ENCODE measurements around the gene MPZL3. TPM values are rescaled to one million over a fixed set of nuclear protein-coding genes. Genes with fewer than 3 reads are reported as not detected.

Gene MPZL3
- total and polyA plus RNA-seq, 2 experiments from 2014 or later: 10.2 to 20.6 TPM

GRCh38 chr11:118283756-118284350 is 31.7 kb upstream of the MPZL3 start:
- TF ChIP-seq EZH2 (IDR thresholded peaks at IDR 0.05; ENCODE audit: borderline replicate concordance): no peak
- no peak for TF ChIP-seq CTCF (IDR thresholded peaks at IDR 0.05; ENCODE audit: poor library complexity)
- TF ChIP-seq EZH2phosphoT487 (IDR thresholded peaks at IDR 0.05; ENCODE audit: low read depth, severe bottlenecking, unreplicated experiment): no peak
- Histone ChIP-seq H3K27me3 (no peaks in the 10 kb centered on the region), H3K4me1 (ENCODE audit: insufficient read depth) (peaks cover 12% of the 10 kb centered on the region), H3K4me2 (no peak overlapping the region), H3K36me3 (replicated peaks; ENCODE audit: insufficient read depth, low read depth) (no peaks in the 10 kb centered on the region), H3K9me2 (replicated peaks; ENCODE audit: insufficient read depth) (no peaks in the 10 kb centered on the region), H2AFZ (no peak overlapping the region), H4K20me1 (ENCODE audit: insufficient read depth, poor library complexity, severe bottlenecking) (no peaks in the 10 kb centered on the region), H3K4me3 (no peak overlapping the region), H3K27ac (peak overlapping the region; percentile 26), H3K9me3 (ENCODE audit: low read depth) (no peaks in the 10 kb centered on the region), H3K79me2 (no peaks in the 10 kb centered on the region)
- 77% methylated on average over 4 of the region's 4 CpGs for WGBS (ENCODE audit: low lambda C conversion rate, missing lambda C conversion rate)
- DNase-seq (ENCODE audit: low spot score): no peak

DNA sequence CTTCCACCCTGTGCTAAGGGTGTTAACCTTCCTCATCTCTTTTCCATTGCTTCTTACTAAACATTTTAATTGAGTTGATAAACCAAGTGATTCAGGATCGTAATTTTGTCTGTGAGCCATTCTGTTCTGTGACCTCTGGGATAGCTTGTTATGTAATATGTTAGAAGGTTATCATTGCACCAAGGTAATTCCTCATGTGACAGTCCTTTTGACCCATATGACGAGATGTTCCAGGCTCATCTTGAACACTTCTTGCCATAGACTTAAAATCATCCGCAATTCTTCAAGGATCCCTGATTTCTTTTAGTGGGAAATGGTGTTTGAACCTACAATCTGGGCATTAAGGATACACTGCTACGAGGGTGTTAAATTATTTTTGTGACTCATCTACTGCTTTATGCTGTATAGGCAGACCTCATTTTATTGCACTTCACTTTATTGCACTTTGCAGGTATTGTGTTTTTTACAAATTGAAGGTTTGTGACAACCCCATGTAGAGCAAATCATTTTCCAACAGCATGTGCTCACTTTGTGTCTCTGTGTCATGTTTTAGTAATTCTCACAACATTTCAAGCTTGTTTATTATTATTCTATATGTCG is 31.0 kb upstream of the MPZL3 start:
- Histone ChIP-seq H3K9me3 (ENCODE audit: low read depth) (no peaks in the 10 kb centered on the region), H3K27me3 (no peaks in the 10 kb centered on the region), H2AFZ (no peak overlapping the region), H3K4me2 (no peak overlapping the region), H3K9me2 (replicated peaks; ENCODE audit: insufficient read depth) (no peaks in the 10 kb centered on the region), H3K36me3 (replicated peaks; ENCODE audit: insufficient read depth, low read depth) (no peaks in the 10 kb centered on the region), H3K27ac (peak overlapping the region; percentile 26), H3K4me1 (ENCODE audit: insufficient read depth) (peaks cover 12% of the 10 kb centered on the region), H4K20me1 (ENCODE audit: insufficient read depth, poor library complexity, severe bottlenecking) (no peaks in the 10 kb centered on the region), H3K79me2 (no peaks in the 10 kb centered on the region), H3K4me3 (no peak overlapping the region)
- WGBS (ENCODE audit: low lambda C conversion rate, missing lambda C conversion rate): 78% methylated on average over 5 of the region's 5 CpGs
- DNase-seq (ENCODE audit: low spot score): no peak
- no peak for TF ChIP-seq EZH2phosphoT487 (IDR thresholded peaks at IDR 0.05; ENCODE audit: low read depth, severe bottlenecking, unreplicated experiment)
- TF ChIP-seq EZH2 (IDR thresholded peaks at IDR 0.05; ENCODE audit: borderline replicate concordance): no peak
- TF ChIP-seq CTCF (IDR thresholded peaks at IDR 0.05; ENCODE audit: poor library complexity): no peak

- no peaks in the 10 kb centered on the region for H3K9me3 ChIP-seq (ENCODE audit: low read depth)
- H4K20me1 ChIP-seq (ENCODE audit: insufficient read depth, poor library complexity, severe bottlenecking): no peaks in the 10 kb centered on the region
- H3K4me3 ChIP-seq: no peak overlapping the region
- H3K4me1 ChIP-seq (ENCODE audit: insufficient read depth): peaks cover 8% of the 10 kb centered on the region
- H3K27me3 ChIP-seq: no peaks in the 10 kb centered on the region
- no peaks in the 10 kb centered on the region for H3K36me3 ChIP-seq (replicated peaks; ENCODE audit: insufficient read depth, low read depth)
- no peak for DNase-seq (ENCODE audit: low spot score)
- no peak overlapping the region for H3K4me2 ChIP-seq
- no peaks in the 10 kb centered on the region for H3K9me2 ChIP-seq (replicated peaks; ENCODE audit: insufficient read depth)
- 72% methylated on average over 6 of the region's 6 CpGs for WGBS (ENCODE audit: low lambda C conversion rate, missing lambda C conversion rate)
- H3K79me2 ChIP-seq: no peaks in the 10 kb centered on the region
- no peak overlapping the region for H3K27ac ChIP-seq
- no peak overlapping the region for H2AFZ ChIP-seq
- TF ChIP-seq EZH2phosphoT487 (IDR thresholded peaks at IDR 0.05; ENCODE audit: low read depth, severe bottlenecking, unreplicated experiment): no peak
- TF ChIP-seq EZH2 (IDR thresholded peaks at IDR 0.05; ENCODE audit: borderline replicate concordance): no peak
- no peak for TF ChIP-seq CTCF (IDR thresholded peaks at IDR 0.05; ENCODE audit: poor library complexity)
Observed at GRCh38 chr11:118282606-118283005, 30.4 kb upstream of the MPZL3 start.

Data from hepatocyte (in vitro differentiated cells).